ENCODE measurements around the gene WWP2. TPM values are rescaled to one million over a fixed set of nuclear protein-coding genes. Genes with fewer than 3 reads are reported as not detected.
"Not testable (repeated sequence)": the region's sequence is repeated elsewhere in the genome, so short reads cannot be mapped to it uniquely, and the experiment has no call there.

WWP2 gene
- 10 to 100 TPM; 26.6 to 34.0 (median 30.8) TPM for polyA plus RNA-seq (ENCODE audit: insufficient read depth in 1 of 5, insufficient read length in 5 of 5, low replicate concordance in 1 of 5)
- long read RNA-seq, donor 1, partial matches to known transcripts = 0 of 1 reads
- long read RNA-seq, donor 1, other reads (novel, unspliced or antisense) = 0 of 1 reads
- long read RNA-seq, donor 2, full-length matches to known transcripts = 4 of 4 reads
- long read RNA-seq, donor 2, partial matches to known transcripts = 0 of 4 reads
- long read RNA-seq, donor 2, other reads (novel, unspliced or antisense) = 0 of 4 reads
- long read RNA-seq, donor 3, partial matches to known transcripts = 5 of 6 reads
- long read RNA-seq, donor 3, other reads (novel, unspliced or antisense) = 0 of 6 reads
- long read RNA-seq, donor 4, partial matches to known transcripts = 5 of 6 reads
- long read RNA-seq, donor 4, other reads (novel, unspliced or antisense) = 0 of 6 reads
- long read RNA-seq, donor 5, partial matches to known transcripts = 14 of 14 reads
- long read RNA-seq, donor 5, other reads (novel, unspliced or antisense) = 0 of 14 reads
- long read RNA-seq, donor 6, full-length matches to known transcripts = 4 of 14 reads
- long read RNA-seq, donor 6, partial matches to known transcripts = 10 of 14 reads
- long read RNA-seq, donor 6, other reads (novel, unspliced or antisense) = 0 of 14 reads
- long read RNA-seq, donor 7, full-length matches to known transcripts = 1 of 47 reads
- long read RNA-seq, donor 7, partial matches to known transcripts = 46 of 47 reads
- long read RNA-seq, donor 7, other reads (novel, unspliced or antisense) = 0 of 47 reads
- long read RNA-seq, donor 8 = 0 reads

DNA sequence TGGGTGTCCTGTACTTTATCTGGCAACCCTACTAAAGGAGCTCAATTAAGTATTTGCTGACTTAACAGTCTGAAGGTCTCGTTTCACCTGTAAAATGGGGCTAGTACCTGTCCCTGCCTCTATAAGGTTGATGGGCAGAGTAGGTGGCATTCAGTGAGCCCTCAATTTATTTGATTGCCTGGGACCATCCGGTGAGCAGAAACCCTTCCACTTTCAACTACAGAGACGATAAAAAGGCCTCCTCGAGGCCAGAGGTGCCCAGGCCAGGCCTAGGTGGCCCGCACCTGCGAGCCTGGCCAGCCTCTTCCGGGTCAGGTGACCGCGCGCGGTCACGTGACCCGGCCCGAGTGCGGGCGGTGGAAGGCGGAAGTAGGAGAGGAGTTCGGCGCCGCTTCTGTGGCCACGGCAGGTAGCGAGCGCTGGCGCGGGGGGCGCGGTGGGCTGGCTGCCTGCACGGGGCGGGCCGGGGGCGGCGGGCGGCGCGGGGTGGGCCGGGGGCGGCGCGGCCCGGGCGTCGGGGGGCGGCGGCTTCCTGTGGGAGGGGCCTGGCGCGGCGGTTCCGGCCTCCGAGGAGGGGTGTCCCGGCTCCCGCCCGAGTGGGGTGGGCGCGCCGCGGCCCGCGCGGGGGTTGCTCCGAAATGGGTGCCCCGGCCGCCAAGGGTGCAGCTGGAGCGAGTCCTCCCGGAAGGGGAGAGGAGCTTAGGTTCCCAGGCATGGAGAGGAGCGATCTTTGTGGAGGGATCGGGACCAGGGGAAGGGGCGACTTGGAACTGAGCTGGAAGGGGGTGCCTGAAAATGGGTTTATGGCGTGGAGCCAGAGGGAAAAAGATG lies at the start of gene WWP2:
Gene WWP2 (plus strand): TSS at position 350 of the 831 bp plus-strand sequence. CDS start 24,679 bp downstream, outside the sequence.
- DNase-seq = peak; percentile 73 to 75

DNA sequence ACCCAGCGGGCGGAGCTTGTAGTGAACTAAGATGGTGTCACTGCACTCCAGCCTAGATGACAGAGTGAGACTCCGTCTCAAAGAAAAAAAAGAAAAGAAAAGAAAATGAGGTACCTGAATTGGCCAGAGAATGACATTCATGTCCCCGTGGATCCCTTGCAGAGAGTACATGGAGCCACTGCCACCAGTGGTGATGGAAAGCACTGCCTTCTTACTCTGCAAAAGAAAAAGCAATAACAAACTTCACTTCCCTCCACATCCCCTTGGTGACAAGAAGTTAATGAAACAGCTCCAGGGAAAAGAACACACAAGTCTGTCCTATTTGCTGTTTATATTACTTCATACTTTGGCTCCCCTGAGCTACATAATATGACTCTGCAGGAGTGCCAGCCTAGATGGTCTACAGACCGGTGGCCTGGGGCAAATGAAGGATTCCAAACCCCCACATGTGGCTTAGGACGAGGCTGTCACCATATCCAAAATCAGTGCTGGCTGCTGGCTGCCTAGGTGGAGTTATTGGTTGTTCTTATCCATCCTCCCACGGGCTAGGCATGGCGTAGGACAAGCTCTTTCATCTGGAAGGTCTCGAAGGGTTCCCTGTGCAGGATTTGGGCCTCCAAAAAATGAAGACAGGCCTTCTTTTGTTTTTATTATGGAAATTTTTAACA lies 49.1 kb upstream of the WWP2 start:
- no peak for DNase-seq

DNA sequence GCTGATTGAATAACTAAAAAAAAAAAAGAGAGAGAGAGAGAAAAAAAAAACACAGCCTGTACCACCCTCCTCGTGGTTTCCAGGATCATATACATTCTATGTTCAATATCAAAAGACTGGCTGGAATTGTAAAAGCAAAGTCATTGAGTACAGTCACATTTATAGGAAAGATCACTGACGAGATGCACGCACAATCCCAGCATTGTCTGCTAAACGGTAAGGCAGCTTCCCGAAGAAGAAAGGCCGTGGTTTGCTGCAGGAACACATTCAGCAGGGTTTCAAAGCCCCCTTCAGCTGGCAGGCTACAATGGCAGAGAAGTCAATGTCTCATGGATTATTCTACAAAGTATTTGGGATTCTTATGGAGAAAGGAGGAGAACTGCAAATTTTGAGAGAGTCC lies 45.1 kb upstream of the WWP2 start:
- DNase-seq = no peak

DNA sequence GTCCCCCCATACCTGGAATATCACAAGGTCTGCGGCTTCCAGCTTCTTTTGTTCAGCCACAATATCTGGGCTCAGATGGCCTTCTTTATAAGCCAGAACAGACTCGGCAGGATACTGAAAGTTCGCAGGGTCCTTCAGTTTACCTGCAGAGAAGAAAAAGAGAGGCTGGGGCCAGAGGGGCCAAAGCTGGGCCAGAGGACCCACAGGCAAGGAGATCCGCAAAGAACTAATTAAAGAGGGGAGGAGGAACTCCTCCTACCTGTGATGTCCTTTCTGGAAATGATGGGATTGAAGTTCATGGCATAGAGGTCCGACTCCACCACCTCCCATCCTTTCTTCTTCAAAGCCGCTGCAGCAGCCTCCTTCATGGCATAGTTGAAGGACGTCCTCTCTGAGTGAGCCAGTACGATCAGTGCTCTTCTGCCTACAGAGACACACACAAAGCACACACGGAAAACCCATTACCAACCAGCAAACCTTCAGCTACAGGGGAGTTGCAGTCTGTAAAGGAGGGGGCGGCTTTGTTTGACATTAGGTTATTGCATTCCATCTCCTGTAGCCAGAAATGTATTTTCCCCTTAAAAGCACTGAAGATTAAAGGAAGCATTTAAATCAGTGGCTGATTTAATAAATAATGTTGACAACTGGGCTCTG lies 43.9 kb upstream of the WWP2 start:
- no peak for DNase-seq

DNA sequence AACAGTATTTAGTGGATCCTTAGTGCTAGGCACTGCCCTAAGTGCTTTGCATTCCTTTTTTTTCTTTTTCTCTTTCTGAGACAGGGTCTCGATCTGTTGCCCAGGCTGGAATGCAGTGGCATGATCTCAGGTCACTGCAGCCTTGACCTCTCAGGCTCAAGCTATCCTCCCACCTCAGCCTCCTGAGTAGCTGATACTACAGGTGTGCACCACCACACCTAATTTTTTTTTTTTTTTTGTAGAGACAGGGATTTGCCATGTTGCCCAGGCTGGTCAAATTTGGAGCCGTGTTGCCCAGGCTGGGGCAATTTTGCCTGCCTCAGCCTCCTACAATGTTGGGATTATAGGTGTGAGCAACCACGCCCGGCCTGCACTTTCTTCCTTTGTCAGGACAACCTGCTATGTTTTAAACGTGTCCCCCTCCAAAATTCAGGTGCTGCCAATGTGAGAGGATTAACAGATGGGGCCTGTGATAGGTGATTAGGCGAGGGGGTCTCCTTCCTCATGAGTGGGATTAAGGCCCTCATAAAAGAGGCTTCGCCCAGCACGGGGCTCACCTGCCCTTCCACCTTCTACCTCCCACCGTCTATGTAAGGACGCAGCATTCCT lies 41.2 kb upstream of the WWP2 start:
- no peak for DNase-seq

DNA sequence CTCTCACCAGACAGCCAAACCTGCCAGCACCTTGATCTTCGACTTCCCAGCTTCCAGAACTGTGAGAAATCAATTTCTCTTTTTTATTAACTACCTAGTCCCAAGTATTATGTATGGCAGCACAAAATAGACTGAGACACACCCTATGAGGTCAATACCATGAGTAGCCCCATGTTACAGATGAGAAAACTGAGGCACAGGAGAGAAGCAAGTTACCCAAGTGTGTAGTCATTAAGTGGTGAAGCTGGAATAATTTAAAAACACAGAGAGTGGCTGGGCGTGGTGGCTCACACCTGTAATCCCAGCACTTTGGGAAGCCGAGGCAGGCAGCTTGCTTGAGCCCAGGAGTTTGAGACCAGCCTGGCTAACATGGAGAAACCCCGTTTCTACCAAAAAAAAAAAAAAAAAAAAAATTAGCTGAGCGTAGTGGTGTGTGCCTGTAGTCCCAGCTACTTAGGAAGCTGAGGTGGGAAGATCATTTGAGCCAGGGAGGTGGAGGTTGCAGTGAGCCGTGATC lies 40.6 kb upstream of the WWP2 start:
- no peak for DNase-seq

DNA sequence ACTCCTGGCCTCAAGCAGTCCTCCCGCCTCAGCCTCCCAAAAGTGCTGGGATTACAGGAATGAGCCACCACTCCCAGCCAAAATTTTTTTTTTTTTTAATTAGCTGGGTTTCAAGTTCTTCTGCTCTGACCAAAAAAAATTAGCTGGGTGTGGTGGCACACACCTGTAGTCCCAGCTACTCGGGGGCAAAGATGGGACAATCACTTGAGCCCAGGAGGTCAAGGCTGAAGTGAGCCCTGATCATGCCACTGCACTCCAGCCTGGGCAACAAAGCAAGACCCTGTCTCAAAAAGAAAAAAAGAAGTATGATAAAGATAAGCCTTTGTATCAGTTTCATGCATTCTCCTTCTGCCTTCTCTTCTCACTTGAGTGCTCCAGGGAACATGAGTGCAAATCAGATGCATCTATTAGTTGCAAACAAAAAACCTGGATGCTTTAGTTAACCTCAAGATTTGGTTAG lies 37.7 kb upstream of the WWP2 start:
- DNase-seq = no peak

DNA sequence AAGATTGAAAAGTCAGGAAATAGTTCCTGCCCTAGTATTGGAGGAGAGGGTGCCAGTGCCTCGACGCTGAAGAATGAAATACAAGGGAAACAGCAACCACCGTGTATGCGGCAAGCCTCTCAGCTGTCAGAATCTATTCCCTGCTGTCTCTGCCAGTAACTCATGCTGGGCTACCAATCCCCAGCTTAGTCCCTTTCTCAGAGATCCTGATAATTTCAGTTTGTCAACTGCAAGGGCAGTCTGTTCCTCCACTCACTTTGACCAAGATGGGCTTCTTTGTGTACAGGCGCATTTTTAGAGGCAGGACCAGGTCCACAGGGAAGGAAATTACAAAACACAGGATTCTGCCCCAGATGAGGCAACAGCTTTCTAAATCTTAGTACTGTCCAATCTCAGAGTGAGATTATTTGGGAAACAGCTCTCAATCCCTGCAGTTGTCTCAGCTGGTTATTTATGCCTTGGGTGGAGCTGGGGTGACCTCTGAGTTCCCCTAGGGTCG lies 37.1 kb upstream of the WWP2 start:
- DNase-seq = no peak

DNA sequence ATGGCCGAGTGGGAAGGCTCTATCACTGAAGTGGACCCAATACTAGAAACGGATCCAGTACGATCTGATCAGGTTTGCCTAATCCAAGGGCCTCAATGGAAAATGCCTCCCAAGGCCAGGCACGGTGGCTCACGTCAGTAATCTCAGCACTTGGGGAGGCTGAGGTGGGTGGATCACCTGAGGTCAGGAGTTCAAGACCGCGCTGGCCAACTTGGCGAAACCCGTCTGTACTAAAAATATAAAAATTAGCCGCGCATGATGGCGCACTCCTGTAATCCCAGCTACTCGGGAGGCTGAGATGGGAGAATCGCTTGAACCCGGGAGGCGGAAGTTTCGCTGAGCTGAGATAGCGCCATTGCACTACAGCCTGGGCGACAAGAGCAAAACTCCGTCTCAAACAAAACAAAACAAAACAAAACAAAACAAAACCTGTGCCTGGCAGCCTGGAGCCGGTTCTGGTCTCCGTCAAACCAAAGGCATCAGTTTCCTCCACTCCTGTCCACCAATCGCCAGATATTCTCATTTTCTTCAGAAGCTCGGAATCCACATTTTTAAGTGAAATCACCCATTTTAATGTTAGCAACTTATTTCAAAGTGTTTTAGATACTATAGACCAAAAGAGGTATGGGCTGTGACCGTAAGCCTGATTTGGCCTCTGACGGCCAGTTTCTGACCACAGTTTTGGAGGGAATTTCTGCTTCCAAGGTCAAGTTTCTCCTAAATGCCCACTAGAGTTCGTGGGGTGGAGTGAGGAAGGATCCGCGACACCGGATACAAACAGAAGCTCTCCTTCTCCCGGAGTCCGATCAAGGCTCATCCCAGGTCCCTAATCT lies 36.4 kb upstream of the WWP2 start:
- no peak for DNase-seq

DNA sequence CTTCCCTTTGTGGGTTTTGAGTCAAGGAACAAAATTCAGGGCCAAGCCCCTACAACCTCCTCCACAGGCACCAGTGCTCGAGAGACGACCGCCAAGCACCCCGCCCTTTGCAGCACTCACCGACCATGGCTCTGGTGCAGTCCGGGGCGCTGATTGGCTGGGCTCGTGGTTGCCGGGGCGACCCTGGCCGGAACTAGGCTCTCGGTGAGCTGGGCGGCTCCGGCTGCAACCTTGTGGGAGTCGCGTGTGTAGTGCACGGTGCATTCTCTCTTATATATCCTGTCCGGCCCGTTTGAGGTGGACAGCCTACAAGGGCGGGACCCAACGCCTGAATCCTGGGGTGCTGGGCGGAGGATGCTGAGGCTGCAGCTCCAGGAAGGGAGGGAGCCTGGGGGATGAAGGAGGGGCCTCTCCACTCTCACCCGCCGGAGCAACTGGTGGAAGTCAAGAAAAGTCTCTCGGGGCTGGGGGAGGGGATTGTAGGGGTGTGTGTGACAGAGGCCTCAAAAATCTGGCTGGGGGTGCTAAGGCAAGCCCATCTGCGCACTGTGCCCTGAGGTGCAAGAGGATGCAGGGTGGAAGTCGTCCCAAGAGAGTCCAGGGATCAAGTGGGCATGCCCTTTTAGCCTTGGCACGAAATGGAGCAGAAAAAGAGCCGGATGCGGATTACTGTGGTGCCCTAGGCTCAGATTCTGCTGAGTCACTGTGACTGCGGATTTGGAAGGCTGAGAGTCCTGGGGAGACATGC lies 35.6 kb upstream of the WWP2 start, which contains the start of gene NQO1:
Gene NQO1 (minus strand): TSS at position 248 of the 748 bp plus-strand sequence. CDS start 121 bp downstream, at position 127.
- peak; percentile 66 to 70 for DNase-seq

DNA sequence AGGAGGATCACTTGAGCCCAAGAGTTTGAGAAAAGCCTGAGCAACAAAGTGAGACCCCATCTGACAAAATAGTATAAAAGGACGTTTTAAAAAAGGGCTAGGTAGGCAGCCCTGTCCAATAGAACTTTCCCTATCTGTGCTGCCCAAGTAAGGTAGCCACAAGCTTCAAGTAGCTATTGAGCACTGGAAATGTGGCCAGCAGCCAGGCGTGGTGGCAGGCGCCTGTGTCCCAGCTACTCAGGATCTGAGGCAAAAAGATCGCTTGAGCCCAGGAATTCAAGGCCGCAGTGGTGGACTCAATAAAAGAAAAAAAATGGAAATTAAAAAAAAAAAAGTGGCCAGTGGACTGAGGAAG lies 34.2 kb upstream of the WWP2 start:
- DNase-seq = no peak

DNA sequence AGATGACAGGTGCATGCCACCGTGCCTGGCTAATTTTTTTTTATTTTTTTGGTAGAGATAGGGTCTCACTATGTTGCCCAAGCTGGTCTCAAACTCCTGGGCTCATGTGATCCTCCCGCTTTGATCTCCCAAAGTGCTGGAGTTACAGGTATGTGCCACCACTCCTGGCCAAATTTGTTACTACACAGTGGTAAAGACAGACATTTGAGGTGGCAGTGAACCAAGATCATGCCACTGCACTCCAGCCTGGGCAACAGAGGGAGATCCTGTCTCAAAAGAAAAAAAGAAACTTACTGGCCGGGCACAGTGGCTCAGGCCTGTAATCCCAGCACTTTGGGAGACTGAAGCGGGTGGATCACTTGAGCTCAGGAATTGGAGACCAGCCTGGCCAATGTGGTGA lies 33.1 kb upstream of the WWP2 start:
- DNase-seq = not testable (repeated sequence)

DNA sequence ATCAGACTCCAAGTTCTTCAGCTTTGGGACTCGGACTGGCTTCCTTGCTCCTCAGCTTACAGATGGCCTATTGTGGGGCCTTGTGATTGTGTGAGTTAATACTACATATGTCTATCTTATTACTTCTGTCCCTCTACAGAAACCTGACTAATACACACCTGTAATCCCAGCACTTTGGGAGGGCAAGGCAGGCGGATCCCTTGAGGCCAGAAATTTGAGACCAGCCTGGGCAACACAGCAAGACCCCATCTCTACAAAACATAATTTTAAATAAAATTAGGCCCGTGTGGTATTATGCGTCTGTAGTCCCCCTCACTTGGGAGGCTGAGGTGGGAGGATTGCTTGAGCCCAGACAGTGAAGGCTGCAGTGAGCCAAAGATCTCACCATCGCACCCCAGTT lies 30.9 kb upstream of the WWP2 start:
- not testable (repeated sequence) for DNase-seq

DNA sequence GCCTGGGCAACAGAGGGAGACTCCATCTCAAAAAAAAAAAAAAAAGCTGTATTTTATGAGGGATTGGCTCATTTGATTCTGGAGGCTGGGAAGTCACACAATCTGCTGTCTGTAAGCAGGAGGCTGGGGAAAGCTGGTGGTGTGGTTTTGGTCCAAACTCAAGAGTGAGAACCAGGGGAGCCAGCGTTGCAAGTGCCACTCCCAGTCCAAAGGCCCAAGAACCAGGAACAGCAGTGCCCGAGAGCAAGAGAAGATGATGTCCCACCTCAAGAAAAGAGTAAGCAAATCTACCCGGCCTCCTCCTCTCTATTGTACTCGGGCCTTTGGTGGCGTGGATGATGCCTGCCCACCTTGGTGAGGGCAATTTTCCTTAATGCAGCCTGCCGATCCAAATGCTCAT lies 30.0 kb upstream of the WWP2 start:
- no peak for DNase-seq

DNA sequence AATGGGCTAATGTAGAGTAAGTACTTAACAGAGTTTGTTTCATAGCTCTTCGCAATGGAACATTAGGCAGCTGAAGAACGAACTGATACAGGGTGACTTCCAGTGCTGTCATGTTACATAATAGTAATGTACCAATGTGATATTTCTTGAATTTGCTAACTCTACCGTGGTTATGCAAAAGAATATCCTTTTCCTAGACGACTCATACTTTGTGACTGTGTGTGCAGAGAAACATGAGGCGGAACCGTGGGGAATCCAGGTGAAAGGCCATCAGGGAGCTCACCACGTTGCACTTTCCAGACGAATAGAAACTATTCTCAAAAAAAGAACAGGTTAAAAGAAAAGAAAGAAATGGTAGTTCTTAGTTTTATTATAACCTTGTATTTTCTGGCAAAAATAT lies 20.6 kb upstream of the WWP2 start:
- DNase-seq = no peak

DNA sequence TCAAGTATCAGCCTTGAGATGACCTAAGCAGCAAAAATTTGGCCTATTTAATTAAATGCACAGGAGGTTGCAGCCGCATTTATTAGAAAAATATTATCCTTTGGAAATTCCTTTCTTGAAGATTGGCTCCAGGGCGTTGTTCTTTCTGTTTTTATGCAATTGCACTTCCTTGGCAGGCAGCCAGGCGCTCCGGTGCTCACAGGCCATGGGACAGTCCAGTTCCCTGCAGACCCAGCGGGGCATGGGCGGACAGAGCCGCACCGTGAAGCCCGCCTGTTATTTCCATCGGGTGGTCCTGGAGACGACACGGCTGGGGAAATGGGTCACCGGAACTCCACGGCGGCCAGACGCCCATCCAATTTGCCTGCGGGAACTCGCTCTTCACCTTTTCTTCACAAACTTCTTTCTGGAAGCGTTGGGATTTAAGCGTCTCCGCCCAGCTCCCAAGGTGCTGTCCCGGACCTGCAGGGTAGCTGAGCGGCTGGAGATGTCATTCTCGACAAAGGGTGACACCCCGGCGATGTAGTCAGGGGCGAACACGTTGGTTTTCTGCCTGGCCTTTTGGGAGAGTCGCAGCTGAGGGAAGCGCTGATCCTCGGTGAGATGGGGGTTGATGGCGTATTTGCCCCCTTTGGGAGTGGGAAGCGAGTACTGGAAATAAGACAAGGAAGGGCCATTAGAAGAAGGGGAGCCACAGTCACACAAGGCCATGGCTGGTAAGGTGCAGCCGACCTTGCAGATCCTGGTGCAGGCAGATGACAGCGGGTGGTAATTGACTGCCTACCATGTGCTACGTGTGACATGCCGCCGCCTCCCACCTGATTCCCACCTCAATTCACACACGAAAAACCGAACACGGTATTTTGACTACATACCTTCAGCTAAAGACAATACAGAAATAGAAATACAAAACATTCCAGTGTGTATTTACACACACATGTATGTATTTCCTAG lies 19.9 kb upstream of the WWP2 start:
- no peak for DNase-seq
